IMR-90 (cell line): ENCODE results near the gene SYT5.

Experiments
- BHLHE40 ChIP-seq: fragments of 150-350 bp; IDR thresholded peaks from 2 replicates; pipeline ENCODE4 v1.6.1; 2016; ENCODE audit warnings: mild to moderate bottlenecking, low read depth, low read length
- CTCF ChIP-seq: conservative IDR thresholded peaks from 2 replicates; pipeline ENCODE4 v1.5.1; 2012; ENCODE audit warnings: mild to moderate bottlenecking, low read depth, low read length, improper control_type of control experiment
- ELK1 ChIP-seq: fragments of 150-350 bp; IDR thresholded peaks from 2 replicates; pipeline ENCODE4 v1.6.1; 2016; ENCODE audit warnings: low read depth, mild to moderate bottlenecking, low read length, moderate library complexity, borderline replicate concordance
- MAFK ChIP-seq: IDR thresholded peaks from 2 replicates; pipeline ENCODE4 v1.6.1; 2012; ENCODE audit warnings: low read depth, low read length, improper control_type of control experiment
- NFE2L2 ChIP-seq: fragments of 150-350 bp; IDR thresholded peaks from 2 replicates; pipeline ENCODE4 v1.6.1; 2016; ENCODE audit warnings: low read depth, mild to moderate bottlenecking, low read length
- POLR2A ChIP-seq: IDR thresholded peaks from 2 replicates; pipeline ENCODE4 v1.6.1; 2012; ENCODE audit warnings: mild to moderate bottlenecking, low read depth, low read length
- RAD21 ChIP-seq: IDR thresholded peaks from 2 replicates; pipeline ENCODE4 v1.6.1; 2012; ENCODE audit warnings: low read length, improper control_type of control experiment
- SMC3 ChIP-seq: fragments of 150-350 bp; IDR thresholded peaks from 2 replicates; pipeline ENCODE4 v1.6.1; 2016; ENCODE audit warnings: low read depth, mild to moderate bottlenecking, antibody characterized with exemption, low read length, moderate library complexity

- TF ChIP-seq CTCF (no peak), POLR2A (no peak), BHLHE40 (no peak), SMC3 (no peak), RAD21 (no peak), MAFK (no peak), NFE2L2 (no peak), ELK1 (no peak)
Measured at GRCh38 chr19:55141696-55142095, 38.4 kb downstream of the SYT5 start.
